Esophagus muscularis mucosa (tissue), 4 donors: Measurements from ENCODE around the gene LMO7. TPM values are rescaled to one million over a fixed set of nuclear protein-coding genes. Genes with fewer than 3 reads are reported as not detected.
"Not testable (repeated sequence)": the region's sequence is repeated elsewhere in the genome, so short reads cannot be mapped to it uniquely, and the experiment has no call there.

Experiments
- DNase-seq: peaks from one replicate; pipeline ENCODE4 v3.0.0-alpha.2; 2017; ENCODE audit errors: extremely low spot score
- H3K27ac ChIP-seq, 4 donors: fragments of 200-600 bp; sonication (generic); replicated peaks in 1 of 4; 1 replicate in 3 of 4; 2 replicates in 1 of 4; pipeline ENCODE4 v1.5.1; 2016 to 2019; ENCODE audit warnings: mild to moderate bottlenecking in 1 of 4
- H3K27me3 ChIP-seq, 4 donors: fragments of 200-600 bp; sonication (generic); one replicate each; pipeline versions ENCODE4 v1.5.1 to v1.6.0; 2016 to 2019
- H3K36me3 ChIP-seq, 4 donors: fragments of 200-600 bp; sonication (generic); one replicate each; pipeline ENCODE4 v1.5.1; 2016 to 2019
- H3K4me1 ChIP-seq, 4 donors: fragments of 200-600 bp; sonication (generic); one replicate each; pipeline ENCODE4 v1.5.1; 2016 to 2019
- H3K4me3 ChIP-seq, 4 donors: fragments of 200-600 bp; sonication (generic); 1 replicate in 2 of 4; 2 replicates in 2 of 4; pipeline ENCODE4 v1.5.1; 2016 to 2019; ENCODE audit warnings: mild to moderate bottlenecking in 4 of 4, moderate library complexity in 1 of 4
- H3K9me3 ChIP-seq, 4 donors: fragments of 200-600 bp; sonication (generic); 1 replicate in 3 of 4; 2 replicates in 1 of 4; pipeline ENCODE4 v1.5.1; 2016 to 2019
- CTCF ChIP-seq, 3 experiments: fragments of 200-600 bp in 2 of 3; fragments of 450-650 bp in 1 of 3; sonication (generic) in 2 of 3; IDR thresholded peaks; one replicate each; pipeline ENCODE4 v1.5.1; 2017 to 2019; ENCODE audit warnings: antibody characterized with exemption in 3 of 3, mild to moderate bottlenecking in 2 of 3, moderate library complexity in 1 of 3
- EP300 ChIP-seq: sonication (generic); formaldehyde crosslinking; IDR thresholded peaks from one replicate; pipeline ENCODE4 v1.6.1; 2017; ENCODE audit warnings: antibody characterized with exemption
- POLR2A ChIP-seq: fragments of 450-650 bp; IDR thresholded peaks from one replicate; pipeline ENCODE4 v1.6.1; 2017; ENCODE audit warnings: antibody characterized with exemption, moderate library complexity, mild to moderate bottlenecking, low read depth
- POLR2AphosphoS5 ChIP-seq, 2 donors: sonication (generic); formaldehyde crosslinking; IDR thresholded peaks; one replicate each; pipeline ENCODE4 v1.6.1; 2017; ENCODE audit warnings: antibody characterized with exemption in 2 of 2
- WGBS: methylation state at CpG from one replicate; pipeline ENCODE4 v1.1.5; 2018; 5-methylcytosine and 5-hydroxymethylcytosine counted together
- intact Hi-C: fragments of 100-400 bp; cut with DNase I; formaldehyde crosslinking; loops from one replicate; pipeline ENCODE4 v1.15.1; 2023
- total RNA-seq, 4 donors: library from RNA; depleted of rRNA; stranded (reverse); fragments of >200 nt; gene quantifications; one replicate each; pipeline versions ENCODE4 v1.1.0 to v1.2.1, GENCODE V29; 2016

LMO7 gene
- total RNA-seq, 4 donors from 2014 or later, result 11.4 to 17.8 (median 14.7) TPM

GRCh38 chr13:75736173-75736572 lies 100.0 kb downstream of the LMO7 start:
- no peak for DNase-seq
- Histone ChIP-seq H3K27me3 (no peaks in the 10 kb centered on the region), H3K36me3 (no peaks in the 10 kb centered on the region), H3K27ac (no peak overlapping the region), H3K4me3 (no peak overlapping the region), H3K4me1 (no peaks in the 10 kb centered on the region), H3K9me3 (no peaks in the 10 kb centered on the region)
- TF ChIP-seq POLR2A (no peak), EP300 (no peak), POLR2AphosphoS5 (IDR thresholded peaks at IDR 0.05) (no peak)
- whole genome bisulfite sequencing, result 79% methylated on average over 3 of the region's 3 CpGs
- intact Hi-C loops, result no loop called here

GRCh38 chr13:75738841-75739240 lies 102.7 kb downstream of the LMO7 start:
- no peak overlapping the region for H3K27ac ChIP-seq
- TF ChIP-seq CTCF (IDR thresholded peaks at IDR 0.05), result no peak
- TF ChIP-seq EP300, result no peak
- no peak for TF ChIP-seq POLR2A
- TF ChIP-seq POLR2AphosphoS5 (IDR thresholded peaks at IDR 0.05), result no peak
- WGBS, result 85% methylated on average over 1 of the region's 1 CpG
- intact Hi-C loops, result no loop called here
- no peak for DNase-seq
- no peaks in the 10 kb centered on the region for H3K36me3 ChIP-seq
- H3K9me3 ChIP-seq, result no peaks in the 10 kb centered on the region
- no peaks in the 10 kb centered on the region for H3K4me1 ChIP-seq
- H3K27me3 ChIP-seq, result no peaks in the 10 kb centered on the region
- no peak overlapping the region for H3K4me3 ChIP-seq

- TF ChIP-seq CTCF (IDR thresholded peaks at IDR 0.05) (no peak), EP300 (no peak), POLR2A (no peak), POLR2AphosphoS5 (IDR thresholded peaks at IDR 0.05) (no peak)
- H3K9me3 ChIP-seq, result no peaks in the 10 kb centered on the region
- no peaks in the 10 kb centered on the region for H3K4me1 ChIP-seq
- no peak overlapping the region for H3K4me3 ChIP-seq
- WGBS, result 93% methylated on average over 2 of the region's 2 CpGs
- H3K36me3 ChIP-seq, result no peaks in the 10 kb centered on the region
- no peaks in the 10 kb centered on the region for H3K27me3 ChIP-seq
- no peak for DNase-seq
- intact Hi-C loops, result no loop called here
- H3K27ac ChIP-seq, result no peak overlapping the region
Measured at GRCh38 chr13:75739244-75739868, 103.2 kb downstream of the LMO7 start.

- H3K27ac ChIP-seq, result no peak overlapping the region
- no peak for TF ChIP-seq POLR2A
- no peak for TF ChIP-seq EP300
- no peak for TF ChIP-seq POLR2AphosphoS5 (IDR thresholded peaks at IDR 0.05)
- no peak for TF ChIP-seq CTCF (IDR thresholded peaks at IDR 0.05)
Measured at GRCh38 chr13:75740031-75740430, 103.9 kb downstream of the LMO7 start.

GRCh38 chr13:75743072-75743471 lies 106.9 kb downstream of the LMO7 start:
- DNase-seq, H3K27ac ChIP-seq, H3K4me1 ChIP-seq, H3K4me3 ChIP-seq, H3K27me3 ChIP-seq, intact Hi-C loops, H3K36me3 ChIP-seq, H3K9me3 ChIP-seq: not testable (repeated sequence)
- 100% methylated on average over 1 of the region's 1 CpG for WGBS

More at GRCh38 chr13:75740031-75740430, 103.9 kb downstream of the LMO7 start:
- H3K9me3 ChIP-seq, result no peaks in the 10 kb centered on the region
- H3K36me3 ChIP-seq, result no peaks in the 10 kb centered on the region
- no peaks in the 10 kb centered on the region for H3K27me3 ChIP-seq
- intact Hi-C loops, result no loop called here
- WGBS, result 91% methylated on average over 4 of the region's 4 CpGs
- DNase-seq, result no peak
- no peaks in the 10 kb centered on the region for H3K4me1 ChIP-seq
- no peak overlapping the region for H3K4me3 ChIP-seq

GRCh38 chr13:75744127-75744526 lies 108.0 kb downstream of the LMO7 start:
- H3K9me3 ChIP-seq, result no peaks in the 10 kb centered on the region
- intact Hi-C loops, result no loop called here

More at GRCh38 chr13:75744127-75744526, 108.0 kb downstream of the LMO7 start:
- TF ChIP-seq EP300, result no peak
- TF ChIP-seq POLR2AphosphoS5 (IDR thresholded peaks at IDR 0.05), result no peak
- no peak for TF ChIP-seq POLR2A
- TF ChIP-seq CTCF (IDR thresholded peaks at IDR 0.05), result no peak
- H3K4me3 ChIP-seq, result no peak overlapping the region
- WGBS, result 90% methylated on average over 2 of the region's 2 CpGs
- no peak overlapping the region for H3K27ac ChIP-seq
- no peak for DNase-seq
- no peaks in the 10 kb centered on the region for H3K4me1 ChIP-seq
- H3K36me3 ChIP-seq, result no peaks in the 10 kb centered on the region
- no peaks in the 10 kb centered on the region for H3K27me3 ChIP-seq
